K562 (cell line): Measurements from ENCODE around the gene ZNF609. TPM values are rescaled to one million over a fixed set of nuclear protein-coding genes. Genes with fewer than 3 reads are reported as not detected.
A peak's percentile ranks its signal among the peaks of the same experiment; 100 is the strongest.

ENCODE experiments used
- DMBX1 ChIP-seq: fragments of 250-450 bp; sonication (Bioruptor Pico); IDR thresholded peaks from 2 replicates; pipeline ENCODE4 v1.8.0; 2022; ENCODE audit warnings: inconsistent platforms, mild to moderate bottlenecking, moderate library complexity, borderline replicate concordance
- GABPB2 ChIP-seq: fragments of 250-450 bp; sonication (Bioruptor Pico); conservative IDR thresholded peaks from 2 replicates; pipeline ENCODE4 v1.5.1; 2021; ENCODE audit warnings: mild to moderate bottlenecking
- HIVEP1 ChIP-seq: fragments of 250-450 bp; sonication (Bioruptor Pico); IDR thresholded peaks from 2 replicates; pipeline ENCODE4 v1.4.0; 2020; ENCODE audit warnings: mild to moderate bottlenecking
- KAT8 ChIP-seq: fragments of 450-650 bp; IDR thresholded peaks from 2 replicates; pipeline ENCODE4 v1.6.1; 2016; ENCODE audit warnings: low read depth, mild to moderate bottlenecking
- KLF6 ChIP-seq: fragments of 250-450 bp; sonication (Bioruptor Pico); IDR thresholded peaks from 2 replicates; pipeline ENCODE4 v1.4.0; 2020; ENCODE audit warnings: mild to moderate bottlenecking, moderate library complexity, borderline replicate concordance
- MAZ ChIP-seq, 2 experiments: fragments of 450-650 bp in 1 of 2; sonication (generic) in 1 of 2; formaldehyde crosslinking; IDR thresholded peaks in 1 of 2; conservative IDR thresholded peaks in 1 of 2; 2 replicates each; pipeline versions ENCODE4 v1.4.0 to v1.5.0; 2020; ENCODE audit warnings: mild to moderate bottlenecking in 1 of 2, missing genetic modification reagents in 1 of 2
- NFE2L1 ChIP-seq: fragments of 450-650 bp; IDR thresholded peaks from 2 replicates; pipeline ENCODE4 v1.6.1; 2016; ENCODE audit warnings: missing genetic modification characterization, low read depth, mild to moderate bottlenecking, missing compliant biosample characterization, moderate library complexity, borderline replicate concordance
- NR4A1 ChIP-seq, 2 experiments: fragments of 250-450 bp in 1 of 2; fragments of 450-650 bp in 1 of 2; sonication (Bioruptor Pico) in 1 of 2; IDR thresholded peaks; 2 replicates each; pipeline versions ENCODE4 v1.4.0 to v1.6.1; 2016 to 2020; ENCODE audit warnings: mild to moderate bottlenecking in 2 of 2, missing compliant biosample characterization in 1 of 2, missing genetic modification characterization in 1 of 2, moderate library complexity in 1 of 2
- POLR2B ChIP-seq: fragments of 450-650 bp; IDR thresholded peaks from 2 replicates; pipeline ENCODE4 v1.6.1; 2018; ENCODE audit warnings: low read depth; ENCODE audit not compliant: partially characterized antibody
- PPARD ChIP-seq: fragments of 250-450 bp; sonication (Bioruptor Pico); IDR thresholded peaks from 2 replicates; pipeline ENCODE4 v1.8.0; 2022; ENCODE audit warnings: inconsistent platforms, mild to moderate bottlenecking, moderate library complexity
- SAP30 ChIP-seq: fragments of 200-600 bp; sonication (generic); IDR thresholded peaks from 2 replicates; pipeline ENCODE4 v1.6.1; 2012; ENCODE audit warnings: borderline replicate concordance, low read depth, mild to moderate bottlenecking, moderate library complexity, low read length, control low read depth, inconsistent platforms; ENCODE audit not compliant: insufficient read depth, poor library complexity, severe bottlenecking
- SMARCB1 ChIP-seq: IDR thresholded peaks from 2 replicates; pipeline ENCODE4 v1.6.1; 2011; ENCODE audit warnings: improper control_type of control experiment, low read depth; ENCODE audit not compliant: insufficient read length
- SPI1 ChIP-seq: IDR thresholded peaks from 2 replicates; pipeline ENCODE4 v1.6.1; 2011; ENCODE audit warnings: low read depth, low read length, control low read depth, borderline replicate concordance
- SRSF9 ChIP-seq: fragments of 200-400 bp; formaldehyde crosslinking; IDR thresholded peaks from 2 replicates; pipeline ENCODE4 v1.6.1; 2017; ENCODE audit warnings: low read depth, low read length, borderline replicate concordance
- polyA plus RNA-seq, 8 experiments: library from polyadenylated mRNA; depleted of rRNA in 4 of 8; stranded (reverse) in 5 of 8; unstranded in 3 of 8; fragments of >200 nt; fragmentation: Nextera tagmentation in 2 of 8; fragmentation: Illumina TruSeq in 1 of 8; extraction: Ambion mirVana in 2 of 8; extraction: Trizol in 1 of 8; gene quantifications; 2 replicates each; pipeline versions ENCODE4 v1.2.1 to v1.2.3, GENCODE V29; 2011 to 2014; ENCODE audit warnings: inconsistent platforms in 1 of 8, missing spikeins in 1 of 8
- total RNA-seq, 7 experiments: library from RNA; depleted of rRNA in 6 of 7; stranded (reverse); fragments of >200 nt in 6 of 7; fragmentation: Illumina TruSeq in 2 of 7; extraction: Trizol in 2 of 7; gene quantifications; 2 replicates each; pipeline versions ENCODE4 v1.2.1 to v1.2.3, GENCODE V29; 2011 to 2021; ENCODE audit warnings: low replicate concordance in 1 of 7
- TF ChIP-seq, protein P1 (sequence below): fragments of 450-650 bp; IDR thresholded peaks from one replicate; pipeline ENCODE4 v1.6.1; 2018; ENCODE audit warnings: mild to moderate bottlenecking, moderate library complexity; ENCODE audit not compliant: partially characterized antibody
- TF ChIP-seq, protein P2 (sequence below): fragments of 450-650 bp; IDR thresholded peaks from 2 replicates; pipeline ENCODE4 v1.6.1; 2017; ENCODE audit warnings: mild to moderate bottlenecking, moderate library complexity
- TF ChIP-seq, protein P3 (sequence below): fragments of 150-350 bp; IDR thresholded peaks from 2 replicates; pipeline ENCODE4 v1.6.1; 2014; ENCODE audit warnings: low read depth, mild to moderate bottlenecking, low read length, borderline replicate concordance
- TF ChIP-seq, protein P4 (sequence below): sonication (generic); formaldehyde crosslinking; IDR thresholded peaks from 2 replicates; pipeline ENCODE4 v1.9.0; 2022; ENCODE audit warnings: mild to moderate bottlenecking, missing genetic modification reagents
- TF ChIP-seq, protein P5 (sequence below): fragments of 250-450 bp; sonication (Bioruptor Pico); IDR thresholded peaks from 2 replicates; pipeline ENCODE4 v1.8.0; 2022; ENCODE audit warnings: moderate library complexity, mild to moderate bottlenecking, inconsistent platforms

ZNF609 gene
- total and polyA plus RNA-seq, 9 of the 15 experiments (the other 6 are each of a cell fraction or from before 2014, with no cell fraction given), result 3.0 to 38.7 (median 17.8) TPM

DNA sequence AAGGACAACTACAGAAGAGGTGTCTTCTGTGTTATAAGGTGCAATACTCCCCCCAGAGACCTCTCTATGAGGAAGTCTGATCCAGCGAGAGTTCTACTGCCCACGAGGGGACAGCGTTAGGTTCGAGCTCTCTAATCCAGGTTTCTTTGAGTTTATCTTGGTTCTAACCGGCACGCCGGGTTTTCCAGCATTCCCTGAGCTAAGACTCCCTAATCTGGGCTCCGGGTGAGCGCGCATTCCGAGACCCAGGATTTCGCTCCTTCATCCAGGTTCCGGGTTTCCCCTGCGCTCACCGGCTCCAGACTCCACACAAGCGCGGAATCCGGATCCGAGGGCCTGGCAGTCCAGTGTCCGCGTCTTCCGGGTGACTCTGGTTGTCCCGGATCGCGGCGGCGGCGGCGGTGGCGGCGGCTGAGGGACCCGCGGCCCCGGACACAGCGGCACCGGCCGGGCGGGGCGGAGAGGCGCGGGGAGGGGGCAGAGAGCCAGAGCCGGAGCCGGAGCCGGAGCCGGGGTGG is at the start of gene ZNF609 (continued):
- TF ChIP-seq KLF6 (CRISPR knock-in tag), result no peak
- peak; percentile 52; the same call in 1 of the 2 replicates for TF ChIP-seq DMBX1 (CRISPR knock-in tag)
- no peak for TF ChIP-seq POLR2B
- TF ChIP-seq MAZ (CRISPR knock-in tag; conservative IDR thresholded peaks at IDR 0.05 in 1 of 2, IDR thresholded peaks at IDR 0.05 in 1 of 2), result peak; percentile 82 to 90
- TF ChIP-seq SRSF9, result no peak
- TF ChIP-seq, protein P1, sequence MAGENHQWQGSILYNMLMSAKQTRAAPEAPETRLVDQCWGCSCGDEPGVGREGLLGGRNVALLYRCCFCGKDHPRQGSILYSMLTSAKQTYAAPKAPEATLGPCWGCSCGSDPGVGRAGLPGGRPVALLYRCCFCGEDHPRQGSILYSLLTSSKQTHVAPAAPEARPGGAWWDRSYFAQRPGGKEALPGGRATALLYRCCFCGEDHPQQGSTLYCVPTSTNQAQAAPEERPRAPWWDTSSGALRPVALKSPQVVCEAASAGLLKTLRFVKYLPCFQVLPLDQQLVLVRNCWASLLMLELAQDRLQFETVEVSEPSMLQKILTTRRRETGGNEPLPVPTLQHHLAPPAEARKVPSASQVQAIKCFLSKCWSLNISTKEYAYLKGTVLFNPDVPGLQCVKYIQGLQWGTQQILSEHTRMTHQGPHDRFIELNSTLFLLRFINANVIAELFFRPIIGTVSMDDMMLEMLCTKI, result no peak
- no peak for TF ChIP-seq NFE2L1
- TF ChIP-seq KAT8, result no peak
- TF ChIP-seq, protein P2, sequence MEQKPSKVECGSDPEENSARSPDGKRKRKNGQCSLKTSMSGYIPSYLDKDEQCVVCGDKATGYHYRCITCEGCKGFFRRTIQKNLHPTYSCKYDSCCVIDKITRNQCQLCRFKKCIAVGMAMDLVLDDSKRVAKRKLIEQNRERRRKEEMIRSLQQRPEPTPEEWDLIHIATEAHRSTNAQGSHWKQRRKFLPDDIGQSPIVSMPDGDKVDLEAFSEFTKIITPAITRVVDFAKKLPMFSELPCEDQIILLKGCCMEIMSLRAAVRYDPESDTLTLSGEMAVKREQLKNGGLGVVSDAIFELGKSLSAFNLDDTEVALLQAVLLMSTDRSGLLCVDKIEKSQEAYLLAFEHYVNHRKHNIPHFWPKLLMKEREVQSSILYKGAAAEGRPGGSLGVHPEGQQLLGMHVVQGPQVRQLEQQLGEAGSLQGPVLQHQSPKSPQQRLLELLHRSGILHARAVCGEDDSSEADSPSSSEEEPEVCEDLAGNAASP, result no peak
- TF ChIP-seq, protein P3, sequence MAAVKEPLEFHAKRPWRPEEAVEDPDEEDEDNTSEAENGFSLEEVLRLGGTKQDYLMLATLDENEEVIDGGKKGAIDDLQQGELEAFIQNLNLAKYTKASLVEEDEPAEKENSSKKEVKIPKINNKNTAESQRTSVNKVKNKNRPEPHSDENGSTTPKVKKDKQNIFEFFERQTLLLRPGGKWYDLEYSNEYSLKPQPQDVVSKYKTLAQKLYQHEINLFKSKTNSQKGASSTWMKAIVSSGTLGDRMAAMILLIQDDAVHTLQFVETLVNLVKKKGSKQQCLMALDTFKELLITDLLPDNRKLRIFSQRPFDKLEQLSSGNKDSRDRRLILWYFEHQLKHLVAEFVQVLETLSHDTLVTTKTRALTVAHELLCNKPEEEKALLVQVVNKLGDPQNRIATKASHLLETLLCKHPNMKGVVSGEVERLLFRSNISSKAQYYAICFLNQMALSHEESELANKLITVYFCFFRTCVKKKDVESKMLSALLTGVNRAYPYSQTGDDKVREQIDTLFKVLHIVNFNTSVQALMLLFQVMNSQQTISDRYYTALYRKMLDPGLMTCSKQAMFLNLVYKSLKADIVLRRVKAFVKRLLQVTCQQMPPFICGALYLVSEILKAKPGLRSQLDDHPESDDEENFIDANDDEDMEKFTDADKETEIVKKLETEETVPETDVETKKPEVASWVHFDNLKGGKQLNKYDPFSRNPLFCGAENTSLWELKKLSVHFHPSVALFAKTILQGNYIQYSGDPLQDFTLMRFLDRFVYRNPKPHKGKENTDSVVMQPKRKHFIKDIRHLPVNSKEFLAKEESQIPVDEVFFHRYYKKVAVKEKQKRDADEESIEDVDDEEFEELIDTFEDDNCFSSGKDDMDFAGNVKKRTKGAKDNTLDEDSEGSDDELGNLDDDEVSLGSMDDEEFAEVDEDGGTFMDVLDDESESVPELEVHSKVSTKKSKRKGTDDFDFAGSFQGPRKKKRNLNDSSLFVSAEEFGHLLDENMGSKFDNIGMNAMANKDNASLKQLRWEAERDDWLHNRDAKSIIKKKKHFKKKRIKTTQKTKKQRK, result no peak
- TF ChIP-seq GABPB2, result no peak
- TF ChIP-seq SPI1, result peak; percentile 60
- TF ChIP-seq HIVEP1 (CRISPR knock-in tag), result 0 out of 2 replicates have a peak, but pooled peaks have one; percentile 56
- TF ChIP-seq SMARCB1, result no peak
- TF ChIP-seq, protein P4, sequence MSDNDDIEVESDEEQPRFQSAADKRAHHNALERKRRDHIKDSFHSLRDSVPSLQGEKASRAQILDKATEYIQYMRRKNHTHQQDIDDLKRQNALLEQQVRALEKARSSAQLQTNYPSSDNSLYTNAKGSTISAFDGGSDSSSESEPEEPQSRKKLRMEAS (CRISPR knock-in tag), result peak; percentile 53; the same call in 1 of the 2 replicates
- TF ChIP-seq NR4A1 (CRISPR knock-in tag; IDR thresholded peaks at IDR 0.05), result no peak
- TF ChIP-seq NR4A1 (tag; IDR thresholded peaks at IDR 0.05), result peak; percentile 58; the same call in 1 of the 2 replicates
- TF ChIP-seq, protein P5, sequence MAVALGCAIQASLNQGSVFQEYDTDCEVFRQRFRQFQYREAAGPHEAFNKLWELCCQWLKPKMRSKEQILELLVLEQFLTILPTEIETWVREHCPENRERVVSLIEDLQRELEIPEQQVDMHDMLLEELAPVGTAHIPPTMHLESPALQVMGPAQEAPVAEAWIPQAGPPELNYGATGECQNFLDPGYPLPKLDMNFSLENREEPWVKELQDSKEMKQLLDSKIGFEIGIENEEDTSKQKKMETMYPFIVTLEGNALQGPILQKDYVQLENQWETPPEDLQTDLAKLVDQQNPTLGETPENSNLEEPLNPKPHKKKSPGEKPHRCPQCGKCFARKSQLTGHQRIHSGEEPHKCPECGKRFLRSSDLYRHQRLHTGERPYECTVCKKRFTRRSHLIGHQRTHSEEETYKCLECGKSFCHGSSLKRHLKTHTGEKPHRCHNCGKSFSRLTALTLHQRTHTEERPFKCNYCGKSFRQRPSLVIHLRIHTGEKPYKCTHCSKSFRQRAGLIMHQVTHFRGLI (CRISPR knock-in tag), result no peak
- no peak for TF ChIP-seq SAP30
- no peak for TF ChIP-seq PPARD
